ENCODE data around the gene TTC23L.

GRCh38 chr5:34895641-34896419 is 56.9 kb downstream of the TTC23L start:
- no peak for TF ChIP-seq CTCF (conservative IDR thresholded peaks at IDR 0.05; ENCODE audit: low read length)
- TF ChIP-seq EZH2phosphoT487 (IDR thresholded peaks at IDR 0.05; ENCODE audit: borderline replicate concordance): no peak
